SK-N-DZ (cell line): Measurements from ENCODE around the gene NRBP1. TPM values are rescaled to one million over a fixed set of nuclear protein-coding genes. Genes with fewer than 3 reads are reported as not detected.
A peak's percentile ranks its signal among the peaks of the same experiment; 100 is the strongest.

Experiments used
- DNase-seq: peaks from one replicate; pipeline ENCODE4 v3.0.0-alpha.2; 2015; ENCODE audit warnings: low spot score
- polyA plus RNA-seq, 2 experiments: library from polyadenylated mRNA; depleted of rRNA; stranded (reverse); fragments of >200 nt; gene quantifications; 2 replicates each; pipeline ENCODE4 v1.2.3, GENCODE V29; 2014

Gene NRBP1
- 28.0 and 32.1 TPM in 2 replicates for polyA plus RNA-seq (2014; cell fraction: cytosol; rRNA removed)
- 44.1 and 52.2 TPM in 2 replicates for polyA plus RNA-seq (2014; cell fraction: nucleus; rRNA removed)

DNA sequence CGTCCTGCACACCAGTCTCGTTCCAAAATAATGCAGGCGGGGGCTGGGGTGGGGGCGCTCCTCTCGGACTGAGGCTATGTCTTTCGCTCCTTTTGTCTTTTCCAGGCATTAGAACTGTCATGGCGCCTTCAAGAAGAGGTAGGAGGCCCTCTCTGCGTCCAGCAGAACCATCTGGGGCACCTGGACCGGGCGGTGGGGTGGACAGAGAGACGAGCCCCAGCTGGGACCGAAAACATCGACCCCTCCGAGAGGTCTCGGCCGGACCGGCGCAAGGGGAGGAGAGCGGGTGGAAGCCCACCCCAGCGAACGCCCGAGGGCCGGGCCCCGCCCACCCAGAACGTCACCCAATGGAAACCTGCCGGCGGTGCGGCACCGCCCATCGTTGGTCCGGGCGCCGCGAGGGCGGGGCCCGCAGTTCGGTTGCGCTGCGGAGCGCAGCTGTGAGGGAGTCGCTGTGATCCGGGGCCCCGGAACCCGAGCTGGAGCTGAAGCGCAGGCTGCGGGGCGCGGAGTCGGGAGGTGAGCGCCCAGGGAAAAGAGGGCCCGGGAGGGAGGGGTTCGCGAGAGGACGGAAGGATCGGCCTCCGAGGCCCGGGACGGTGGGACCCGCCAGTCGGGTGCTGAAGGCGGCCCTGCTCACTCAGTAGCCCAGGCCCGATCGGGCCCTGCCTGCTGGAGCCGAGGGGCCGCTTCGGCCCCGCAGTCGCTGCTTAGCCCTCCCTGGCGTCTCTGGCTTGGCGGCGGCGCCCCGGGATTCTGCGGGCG lies at the start of gene NRBP1:
Gene NRBP1, plus strand, starts transcription at position 419 of the 765 bp plus-strand sequence. CDS start 4,643 bp downstream, outside the sequence.
- DNase-seq: peak; percentile 87

DNA sequence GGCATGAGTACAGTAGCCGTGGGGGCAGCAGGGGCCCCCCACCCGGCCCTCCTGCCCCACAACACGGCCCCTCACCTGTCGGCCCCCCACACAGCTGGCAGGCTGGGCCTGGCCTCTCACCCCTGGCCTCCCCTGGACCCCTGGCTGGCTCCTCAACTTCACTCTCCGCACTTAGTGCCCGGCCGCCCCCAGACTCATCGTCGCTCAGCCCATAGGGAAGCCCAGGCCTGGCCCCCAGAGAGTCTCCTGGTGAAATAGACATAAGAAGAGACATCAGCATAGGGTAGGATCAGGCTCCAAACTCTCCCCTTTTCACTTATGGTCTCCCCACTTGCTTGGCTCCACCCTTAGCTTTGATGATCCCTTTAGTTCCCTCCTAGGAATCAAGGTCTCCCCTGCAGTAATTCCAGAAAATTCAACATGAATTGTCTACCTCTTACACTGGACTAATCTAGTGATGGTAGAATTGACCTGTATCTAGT lies 49.6 kb upstream of the NRBP1 start:
- no peak for DNase-seq

DNA sequence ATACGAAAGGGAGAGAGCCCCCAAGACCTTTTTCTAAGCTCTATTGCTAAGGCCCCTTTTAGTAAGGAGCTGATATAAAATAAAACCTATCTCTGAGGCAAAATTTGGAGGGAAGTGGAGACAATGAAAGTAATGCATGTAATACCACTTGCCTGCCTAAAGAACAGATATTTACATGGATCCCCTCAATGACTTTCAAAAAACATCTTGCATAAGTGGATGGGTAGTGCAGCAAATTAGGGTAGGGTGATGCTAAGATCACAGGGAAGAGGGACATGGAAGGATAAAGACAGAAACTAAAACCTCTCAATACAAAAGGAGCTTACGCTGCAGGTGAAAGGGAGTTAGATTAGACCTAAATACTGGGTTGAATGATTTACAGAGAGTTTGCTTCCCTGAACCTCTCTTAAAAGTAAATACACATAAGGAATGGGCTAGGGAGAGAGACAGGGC lies 49.0 kb upstream of the NRBP1 start:
- DNase-seq: no peak

DNA sequence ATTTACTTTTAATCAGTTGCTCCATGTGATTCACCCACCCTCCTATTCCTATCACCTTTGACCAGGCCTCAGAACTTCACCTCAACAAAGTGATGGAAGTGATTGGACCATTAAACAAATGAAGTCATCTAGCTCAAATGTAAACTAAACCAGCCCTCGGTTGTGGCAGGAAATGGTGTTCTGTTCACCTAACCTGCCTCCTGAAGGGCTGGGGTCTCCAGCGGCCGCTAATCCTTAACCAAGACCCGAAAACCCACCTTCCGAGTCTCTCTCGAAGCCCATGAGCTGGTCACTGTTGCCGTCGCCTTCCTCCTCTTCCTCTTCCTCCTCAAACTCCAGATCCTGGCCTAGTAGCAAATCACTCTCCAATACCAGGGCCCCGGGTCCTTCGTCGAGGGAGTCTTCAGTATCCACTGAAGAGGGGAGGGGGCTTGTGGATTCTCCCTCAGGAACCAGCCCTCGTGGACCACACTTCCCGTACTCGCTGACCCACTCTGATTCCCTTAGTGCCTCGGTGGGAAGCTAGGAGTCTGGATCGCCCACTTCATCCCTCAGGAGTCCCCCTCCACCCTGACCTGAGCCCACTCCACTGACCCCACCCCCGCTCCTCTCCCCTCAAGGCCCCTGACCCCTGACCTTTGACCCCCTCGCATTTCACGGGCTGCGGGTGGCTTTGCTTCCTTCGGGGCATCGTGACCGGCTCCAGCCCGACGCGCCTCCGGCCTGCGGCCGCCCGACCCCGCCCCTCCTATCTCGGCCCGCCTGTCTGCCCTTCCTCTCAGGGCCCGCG lies 48.4 kb upstream of the NRBP1 start:
- DNase-seq: peak; percentile 61

DNA sequence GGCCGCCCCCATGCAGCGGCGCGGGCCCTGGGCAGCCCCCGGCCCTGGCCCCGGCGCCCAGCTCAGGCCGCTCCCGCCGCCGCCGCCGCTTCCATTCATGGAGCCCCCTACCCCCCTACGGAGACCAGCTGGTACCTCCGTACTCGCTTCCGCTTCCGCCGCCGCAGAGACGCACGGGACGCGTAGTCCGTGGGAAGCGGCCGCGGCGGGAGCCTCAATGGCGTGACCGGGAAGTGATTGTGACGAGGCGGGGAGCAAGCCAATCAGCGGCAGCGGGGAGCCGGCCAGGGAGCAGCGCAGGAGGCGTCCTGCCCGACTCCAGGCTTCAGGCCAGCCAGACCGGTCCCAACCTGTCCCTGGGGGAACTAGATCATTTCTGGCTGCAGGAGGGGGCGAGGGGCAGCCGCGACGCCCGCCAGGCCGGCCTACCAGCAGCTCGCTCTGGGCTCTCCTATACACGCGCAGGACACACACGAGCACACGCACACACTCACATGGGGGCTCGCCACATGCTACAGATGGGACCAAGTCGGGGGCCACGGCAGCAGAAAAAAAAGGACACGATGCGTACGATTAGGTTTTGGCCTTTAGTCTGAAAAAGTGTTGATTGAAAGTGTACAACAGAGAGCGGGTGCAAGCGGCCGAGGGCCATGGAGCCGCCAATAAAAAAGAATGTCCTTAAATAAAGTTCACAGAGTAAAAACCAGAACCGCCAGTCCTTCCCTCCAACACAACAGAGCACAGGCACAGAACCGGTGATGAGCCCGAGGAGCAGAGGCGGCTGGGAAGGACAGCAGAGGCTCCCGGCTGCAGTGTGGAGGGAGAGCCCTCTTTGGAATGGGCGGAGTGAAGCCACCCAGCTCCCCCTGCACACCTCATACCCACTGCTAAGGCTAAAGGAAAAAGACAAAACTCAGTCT lies 47.5 kb upstream of the NRBP1 start, which contains the start of gene ZNF513:
Gene ZNF513, minus strand, starts transcription at position 109 of the 920 bp plus-strand sequence. CDS start 208 bp downstream, outside the sequence.
- DNase-seq: peak; percentile 93

DNA sequence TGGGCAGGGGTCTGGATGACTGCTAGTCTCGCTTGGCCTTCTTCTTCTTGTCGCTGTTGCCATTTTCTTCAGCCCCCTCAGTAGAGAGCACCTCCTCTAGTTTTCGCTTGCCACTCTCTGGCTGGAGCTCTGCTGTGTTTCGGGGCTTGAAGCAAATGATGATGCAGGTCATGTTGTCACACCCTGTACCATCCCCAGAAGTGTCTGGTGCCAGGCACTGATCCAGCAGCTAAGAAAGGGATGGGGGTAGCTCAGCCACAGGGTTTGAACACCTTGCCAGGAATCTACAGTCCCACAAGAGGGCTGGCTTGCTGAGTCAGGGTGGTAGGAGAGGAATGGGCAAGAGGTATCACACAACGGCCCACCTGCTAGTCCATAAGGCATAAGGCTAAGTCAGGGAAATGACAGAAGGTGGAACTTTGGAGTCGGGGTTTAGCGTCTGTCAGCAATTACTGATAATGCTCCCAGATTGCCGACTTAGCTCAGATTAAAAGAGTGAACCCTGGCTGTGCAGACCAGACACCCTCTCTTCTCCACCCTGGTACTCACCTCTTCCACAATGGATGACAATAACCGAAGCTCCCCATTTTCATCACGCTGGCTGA lies 46.8 kb upstream of the NRBP1 start:
- DNase-seq: no peak

DNA sequence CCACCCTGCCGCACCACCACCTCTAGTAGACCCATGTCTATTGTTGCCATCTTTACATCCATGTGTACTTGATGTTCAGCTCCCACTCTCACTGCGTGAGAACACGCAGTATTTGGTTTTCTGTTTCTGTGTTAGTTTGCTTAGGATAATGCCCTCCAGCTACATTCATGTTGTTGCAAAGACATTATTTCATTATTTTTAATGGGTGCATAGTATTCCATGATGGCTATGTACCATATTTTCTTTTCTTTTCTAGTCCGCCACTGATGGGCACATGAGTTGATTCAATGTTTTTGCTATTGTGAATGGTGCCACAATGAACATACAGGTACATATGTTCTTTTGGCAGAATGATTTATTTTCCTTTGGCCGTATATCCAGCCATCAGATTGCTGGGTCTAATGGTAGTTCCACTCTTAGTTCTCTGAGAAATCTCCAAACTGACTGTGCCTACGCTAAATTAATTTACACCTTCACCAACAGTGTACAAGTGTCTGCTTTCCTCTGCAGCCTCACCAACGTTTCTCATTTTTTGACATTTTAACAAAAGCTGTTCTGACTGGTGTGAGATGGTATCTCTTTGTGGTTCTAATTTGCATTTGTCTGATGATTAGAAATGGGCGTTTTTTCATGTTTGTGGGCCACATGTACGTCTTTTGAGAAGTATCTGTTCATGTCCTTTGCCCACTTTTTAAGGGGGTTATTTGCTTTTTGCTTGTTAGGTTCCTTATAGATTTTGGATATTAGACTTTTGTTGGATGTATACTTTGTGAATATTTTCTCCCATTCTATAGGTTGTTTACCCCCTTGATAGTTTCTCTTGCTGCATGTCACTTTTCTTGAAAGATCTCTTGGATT lies 37.4 kb upstream of the NRBP1 start:
- no peak for DNase-seq

DNA sequence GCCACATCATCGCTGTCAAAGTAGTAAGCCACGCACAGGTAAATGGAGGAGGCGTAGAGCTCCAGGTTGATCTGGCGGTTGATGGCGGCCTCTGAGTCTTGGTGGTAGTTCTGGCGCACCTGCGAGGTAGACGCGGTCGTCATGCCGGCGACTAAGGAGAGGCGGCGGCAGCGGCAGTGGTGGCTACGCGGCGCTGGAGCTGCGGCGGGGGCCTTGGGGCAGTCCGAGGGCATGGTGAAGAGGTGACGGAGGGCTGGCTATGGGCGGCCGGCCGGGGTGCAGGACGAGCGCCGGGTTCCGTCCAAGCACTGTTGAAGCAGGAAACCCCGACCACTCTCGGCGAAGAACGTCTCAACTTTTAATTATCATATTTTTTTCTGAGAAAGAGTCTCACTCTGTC lies 35.2 kb upstream of the NRBP1 start:
- no peak for DNase-seq

DNA sequence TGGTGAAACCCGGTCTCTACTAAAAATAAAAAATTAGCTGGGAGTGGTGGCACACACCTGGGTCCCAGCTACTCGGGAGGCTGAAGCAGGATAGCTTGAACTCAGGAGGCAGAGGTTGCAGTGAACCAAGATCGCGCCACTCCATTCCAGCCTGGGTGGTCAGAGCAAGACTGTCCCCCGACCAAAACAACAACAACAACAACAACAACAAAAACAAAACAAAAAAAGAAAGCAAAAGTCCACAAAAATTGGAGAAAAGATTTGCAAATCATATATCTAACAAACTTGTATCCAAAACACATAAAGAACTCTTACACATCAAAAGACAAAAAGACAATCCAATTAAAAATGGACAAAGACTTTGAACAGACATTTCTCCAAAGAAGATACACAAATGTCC lies 29.5 kb upstream of the NRBP1 start:
- DNase-seq: no peak

DNA sequence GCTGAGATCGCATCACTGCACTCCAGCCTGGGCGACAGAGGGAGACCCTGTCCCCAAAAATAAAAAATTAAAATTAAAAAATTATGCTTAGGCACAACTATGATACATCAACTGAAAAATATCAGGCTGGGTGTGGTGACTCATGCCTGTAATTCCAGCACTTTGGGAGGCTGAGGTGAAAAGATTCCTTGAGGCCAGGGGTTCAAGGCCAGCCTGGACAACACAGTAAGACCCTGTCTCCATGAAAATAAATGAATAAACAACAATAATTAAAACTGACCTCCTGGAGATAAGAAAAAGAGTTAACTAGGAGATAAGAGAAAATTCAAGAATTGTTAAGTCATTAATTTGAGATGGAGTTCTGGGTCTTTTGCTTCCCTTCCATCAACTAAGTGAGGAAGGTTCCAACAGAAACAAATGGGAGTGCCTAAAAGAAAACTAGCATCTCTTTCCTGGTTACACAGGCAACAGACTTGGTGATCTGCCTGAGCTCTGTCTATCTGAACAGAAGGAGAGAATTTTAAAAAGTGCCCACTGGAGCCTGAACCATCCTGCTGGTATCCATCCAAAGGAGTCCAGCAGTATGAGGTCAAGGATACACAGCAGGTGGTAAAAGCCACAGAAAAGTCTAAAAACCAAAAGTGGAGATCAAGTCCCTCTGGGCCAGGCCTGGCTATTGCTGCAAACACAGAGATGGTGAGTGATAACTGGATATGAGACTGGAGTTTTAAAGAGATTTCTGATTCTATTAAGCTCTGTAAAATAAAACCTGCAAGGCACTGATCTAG lies 27.9 kb upstream of the NRBP1 start:
- DNase-seq: no peak

DNA sequence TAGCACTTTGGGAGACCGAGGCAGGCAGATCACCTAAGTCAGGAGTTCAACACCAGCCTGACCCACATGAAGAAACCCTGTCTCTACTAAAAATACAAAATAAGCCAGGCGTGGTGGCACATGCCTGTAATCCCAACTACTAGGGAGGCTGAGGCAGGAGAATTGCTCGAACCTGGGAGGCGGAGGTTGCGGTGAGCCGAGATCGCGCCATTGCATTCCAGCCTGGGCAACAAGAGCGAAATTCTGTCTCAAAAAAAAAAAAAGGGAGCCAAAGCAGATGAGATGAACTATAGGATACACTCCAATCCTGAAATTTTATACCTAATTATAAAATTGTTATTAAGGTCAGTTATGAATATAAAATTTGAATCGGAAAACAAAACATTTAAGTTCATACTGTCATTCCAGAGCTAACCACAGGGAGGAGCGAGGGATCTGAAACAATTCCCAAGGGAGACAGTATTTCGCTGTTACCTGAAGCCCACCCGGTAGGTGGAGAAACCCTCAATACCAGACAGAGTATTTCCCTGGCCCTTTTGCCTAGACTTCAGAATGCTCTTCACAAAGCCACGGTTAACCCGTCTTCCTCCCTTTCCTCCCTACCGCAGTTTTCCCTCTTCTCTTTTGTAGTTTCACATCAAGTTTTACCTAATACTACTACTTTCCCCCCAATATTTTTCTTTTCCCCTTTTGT lies 20.5 kb upstream of the NRBP1 start:
- DNase-seq: peak; percentile 74

DNA sequence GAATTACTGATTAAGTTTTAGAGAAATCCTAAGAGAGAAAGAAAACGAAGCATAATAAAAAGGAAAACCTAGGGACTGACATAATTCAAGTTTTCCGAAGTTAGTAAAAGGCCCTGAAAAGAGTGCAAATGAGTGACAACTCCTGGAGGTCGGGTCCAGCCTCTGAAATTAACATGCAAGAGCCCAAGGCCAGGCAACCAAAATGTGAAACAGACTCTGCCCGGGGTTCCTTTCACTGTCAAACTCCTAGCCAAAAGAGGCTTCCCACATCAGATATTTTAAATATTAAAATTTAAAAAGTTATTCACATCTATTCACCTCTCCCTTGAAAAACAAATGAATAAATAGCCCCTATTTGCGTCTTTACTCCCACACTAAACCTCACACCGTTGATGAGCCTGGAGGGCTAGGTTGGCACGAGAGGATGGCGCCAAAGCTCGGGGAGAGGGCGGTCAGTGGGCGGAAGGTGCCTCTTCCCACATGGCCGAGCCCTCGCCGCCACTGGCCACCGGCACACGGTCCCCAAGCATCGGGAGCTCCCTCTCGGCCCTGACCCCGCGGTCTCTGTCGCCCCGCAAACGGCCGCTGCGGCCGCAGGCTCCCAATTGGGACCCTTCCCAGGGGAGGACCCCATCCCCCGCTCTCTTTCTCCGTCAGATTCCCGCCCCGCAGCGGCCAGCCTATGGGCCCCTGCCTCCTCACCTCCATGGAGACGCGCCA lies 19.7 kb upstream of the NRBP1 start:
- peak; percentile 1 for DNase-seq

DNA sequence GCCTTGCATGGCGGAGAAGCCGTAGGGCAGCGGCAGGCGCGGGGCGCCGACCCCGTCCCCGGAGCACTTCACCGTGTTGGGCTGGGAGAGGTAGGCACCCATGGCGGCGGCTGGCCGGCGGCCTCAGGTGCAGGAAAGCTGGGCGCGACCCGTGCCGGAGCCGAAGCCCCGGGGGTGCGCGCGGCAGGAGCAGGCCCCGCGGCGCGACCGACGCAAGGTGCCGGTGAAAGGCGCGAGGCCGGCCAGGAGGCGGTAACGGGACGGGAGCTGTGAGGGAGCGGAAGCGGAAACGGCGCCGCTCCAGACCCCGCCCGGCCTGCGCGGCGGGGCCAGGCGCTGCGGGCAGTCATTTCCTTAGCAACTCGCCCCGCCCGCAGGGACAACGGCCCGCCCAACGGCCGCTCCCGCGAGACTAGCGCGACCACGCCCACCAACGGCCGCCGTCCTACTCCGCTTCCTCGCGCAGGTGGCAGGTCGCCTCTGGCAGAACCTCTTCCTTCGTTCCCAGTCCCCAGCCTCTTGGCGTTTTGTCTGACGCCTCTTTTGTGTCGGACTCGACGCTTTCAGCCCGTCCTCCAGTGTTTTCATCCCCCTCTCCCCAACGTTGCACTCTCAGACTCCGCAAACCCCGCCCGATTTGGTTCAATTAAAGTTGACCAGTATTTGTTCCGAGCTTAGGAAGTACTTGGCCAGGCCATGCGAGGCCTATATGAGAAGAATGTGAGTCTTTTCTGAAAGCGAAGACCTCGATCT lies 18.9 kb upstream of the NRBP1 start, which contains the start of gene PPM1G:
Gene PPM1G, minus strand, starts transcription at position 271 of the 753 bp plus-strand sequence. Its CDS starts 169 bp downstream, at position 102.
- DNase-seq: peak; percentile 91

DNA sequence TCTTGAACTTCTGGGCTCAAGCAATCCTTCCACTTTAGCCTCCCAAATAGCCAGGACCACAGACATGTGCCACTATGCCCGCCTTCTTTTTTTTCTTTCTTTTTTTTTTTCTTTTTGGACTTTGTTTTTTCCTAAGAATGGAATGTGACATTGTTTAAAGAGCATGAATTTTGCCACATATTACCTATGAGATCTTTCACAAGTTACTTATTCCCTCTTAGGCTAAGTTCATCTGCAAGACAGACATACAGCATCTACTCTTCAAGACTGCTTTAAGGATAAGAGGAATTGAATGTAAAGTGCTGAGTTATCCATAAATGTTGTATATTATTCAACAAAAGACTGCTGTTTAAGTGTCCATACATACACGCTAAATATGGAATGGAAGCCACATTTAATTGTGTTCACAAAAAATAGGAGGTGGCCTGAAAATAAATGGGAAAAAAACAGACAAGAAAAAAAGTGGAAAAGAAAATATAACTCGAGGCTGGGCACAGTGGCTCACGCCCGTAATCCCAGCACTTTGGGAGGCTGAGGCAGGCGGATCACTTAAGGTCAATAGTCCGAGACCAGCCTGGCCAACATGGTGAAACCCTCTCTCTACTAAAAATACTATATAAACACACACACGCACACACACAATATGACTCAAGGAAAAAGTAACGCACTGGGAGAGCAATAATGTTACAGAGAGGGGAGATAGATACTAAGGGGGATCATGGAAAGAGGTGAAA lies 15.8 kb upstream of the NRBP1 start:
- DNase-seq: no peak

DNA sequence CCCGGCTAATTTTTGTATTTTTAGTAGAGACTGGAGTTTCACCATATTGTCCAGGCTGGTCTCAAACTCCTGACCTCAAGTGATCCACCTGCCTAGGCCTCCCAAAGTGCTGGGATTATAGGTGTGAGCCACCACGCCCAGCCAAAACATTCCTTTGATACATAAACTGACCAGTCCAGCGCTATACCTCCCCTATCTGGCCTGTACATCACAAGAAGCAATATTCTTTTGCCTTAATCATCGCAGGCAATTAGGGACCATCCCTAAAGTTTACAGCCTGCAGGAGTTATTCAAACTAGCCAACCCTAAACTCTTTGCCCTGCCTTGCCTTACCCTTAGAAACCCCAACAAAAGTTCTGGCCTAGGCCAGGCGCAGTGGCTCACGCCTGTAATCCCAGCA lies 12.3 kb upstream of the NRBP1 start:
- DNase-seq: no peak

DNA sequence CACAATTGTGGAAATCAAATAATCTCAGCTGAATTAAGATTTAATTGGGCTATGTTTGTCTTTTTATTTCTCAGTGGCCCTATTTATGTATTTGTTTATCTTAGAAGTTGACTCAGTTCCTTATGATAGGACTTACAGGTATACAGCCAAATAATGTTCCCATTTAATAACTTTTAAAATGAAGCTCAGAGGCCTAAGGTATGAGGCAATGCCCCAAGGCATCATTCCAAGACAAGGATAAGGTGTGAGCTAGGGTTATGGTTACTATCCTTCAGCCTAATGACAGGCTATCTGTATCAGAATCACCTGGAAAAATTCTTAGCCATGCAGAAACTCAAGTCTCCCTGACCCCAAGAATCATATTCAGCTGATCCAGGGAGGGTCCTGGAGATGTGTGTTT lies 7.4 kb upstream of the NRBP1 start:
- DNase-seq: no peak
